Caki2 (cell line): ENCODE measurements around the gene SMG6. TPM values are rescaled to one million over a fixed set of nuclear protein-coding genes. Genes with fewer than 3 reads are reported as not detected.
"Not testable (repeated sequence)": the region's sequence is repeated elsewhere in the genome, so short reads cannot be mapped to it uniquely, and the experiment has no call there.

Experiments used
- DNase-seq: peaks from one replicate; pipeline ENCODE4 v3.0.0-alpha.2; 2015; ENCODE audit warnings: low read depth
- in situ Hi-C: cut with HindIII; loops from 2 replicates; pipeline ENCODE4 v1.10.0; 2016; ENCODE audit warnings: low sequenced_read_pairs, low pct_unique_long_range_greater_than_20kb, mixed read lengths
- total RNA-seq: library from RNA; depleted of rRNA; stranded (reverse); fragments of >200 nt; shearing (Covaris generic); gene quantifications from 2 replicates; pipeline ENCODE4 v1.2.3, GENCODE V29; 2014; ENCODE audit warnings: low replicate concordance

SMG6 gene
- total RNA-seq, 1 experiment from 2014 or later: 5.8 TPM

DNA sequence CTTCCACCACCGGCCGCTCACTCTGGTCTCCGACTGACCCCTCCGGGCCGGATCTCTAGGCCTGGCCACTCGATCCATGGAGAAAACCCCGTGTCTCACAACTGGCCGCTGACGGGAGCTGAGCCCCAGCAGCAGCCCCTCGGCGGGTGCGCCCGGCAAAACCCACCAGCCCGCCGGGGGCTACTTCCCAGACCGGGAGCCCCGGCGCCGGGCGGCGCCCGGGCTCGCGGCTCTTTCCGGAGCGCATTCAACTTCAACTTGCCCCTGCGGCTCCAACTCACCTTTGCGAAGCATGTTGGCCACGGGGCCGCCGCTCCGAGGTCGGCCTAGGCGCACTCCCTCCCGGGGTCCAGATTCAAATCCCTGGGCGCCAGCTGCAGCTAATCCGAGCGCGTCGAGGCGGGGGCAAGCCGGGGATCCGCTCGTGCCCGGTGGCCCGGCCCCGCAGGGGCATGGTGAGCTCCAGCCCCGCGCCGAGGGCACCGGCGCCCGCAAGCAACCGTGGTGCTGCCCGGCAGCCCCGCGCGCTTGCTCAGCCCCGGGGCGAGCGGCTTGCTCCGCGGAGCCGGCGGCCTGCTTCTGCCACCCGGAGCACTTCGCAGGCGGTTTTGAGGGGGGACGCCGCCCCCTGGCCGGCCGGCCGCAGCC, 278.9 kb downstream of the SMG6 start:
- in situ Hi-C loops: no loop called here
- peak; percentile 32 for DNase-seq

GRCh38 chr17:2023692-2024571, 279.7 kb downstream of the SMG6 start:
- in situ Hi-C loops: no loop called here
- DNase-seq: peak; percentile 65

DNA sequence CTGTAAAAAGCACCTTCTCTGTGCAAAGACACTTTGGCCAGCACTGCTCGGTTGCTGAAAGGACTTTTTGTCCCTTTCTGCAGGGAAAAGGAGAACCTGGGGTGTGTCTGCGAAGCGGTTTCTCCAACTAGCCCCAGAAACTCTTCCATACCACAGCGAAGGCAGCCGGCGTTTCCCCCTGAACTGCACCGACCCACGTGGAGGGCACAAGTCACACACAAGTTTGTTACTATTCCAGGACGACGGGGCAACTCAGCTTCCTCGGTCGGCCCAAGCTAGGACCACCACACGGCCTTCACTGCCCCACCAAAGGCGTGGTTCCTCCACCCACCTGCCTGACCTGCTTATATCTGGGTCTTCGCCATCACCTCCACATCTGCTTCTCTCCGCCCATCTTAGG, 280.3 kb downstream of the SMG6 start:
- in situ Hi-C loops: no loop called here
- no peak for DNase-seq

GRCh38 chr17:2022647-2023240, 280.8 kb downstream of the SMG6 start:
- no peak for DNase-seq
- in situ Hi-C loops: no loop called here

- in situ Hi-C loops: no loop called here
- DNase-seq: no peak
Measured at GRCh38 chr17:2020721-2021120, 282.9 kb downstream of the SMG6 start.

DNA sequence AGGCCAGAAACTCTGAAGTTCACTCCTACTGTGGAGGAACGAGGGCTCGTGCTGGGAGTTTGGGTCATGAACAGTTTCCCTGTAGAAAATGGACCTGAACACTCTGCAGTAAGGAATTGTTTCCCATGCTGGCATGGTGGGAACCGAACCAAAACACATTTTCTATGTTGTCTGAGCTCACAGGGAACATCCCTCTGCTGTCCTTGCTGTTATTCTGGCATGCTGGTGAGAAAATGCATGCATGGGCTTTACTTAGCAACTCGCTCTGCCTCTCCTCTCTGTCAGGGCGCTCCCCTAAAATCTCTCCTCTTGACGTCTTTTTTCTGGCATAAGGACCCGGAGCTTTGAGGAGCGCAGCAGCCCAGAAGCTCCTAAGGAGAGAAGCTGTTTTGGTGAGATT, 283.9 kb downstream of the SMG6 start:
- in situ Hi-C loops: no loop called here

GRCh38 chr17:2018716-2019510, 284.7 kb downstream of the SMG6 start:
- in situ Hi-C loops: no loop called here
- DNase-seq: no peak

More for the DNA sequence above, 283.9 kb downstream of the SMG6 start:
- no peak for DNase-seq

GRCh38 chr17:2017274-2017941, 286.2 kb downstream of the SMG6 start:
- DNase-seq: no peak
- in situ Hi-C loops: no loop called here

DNA sequence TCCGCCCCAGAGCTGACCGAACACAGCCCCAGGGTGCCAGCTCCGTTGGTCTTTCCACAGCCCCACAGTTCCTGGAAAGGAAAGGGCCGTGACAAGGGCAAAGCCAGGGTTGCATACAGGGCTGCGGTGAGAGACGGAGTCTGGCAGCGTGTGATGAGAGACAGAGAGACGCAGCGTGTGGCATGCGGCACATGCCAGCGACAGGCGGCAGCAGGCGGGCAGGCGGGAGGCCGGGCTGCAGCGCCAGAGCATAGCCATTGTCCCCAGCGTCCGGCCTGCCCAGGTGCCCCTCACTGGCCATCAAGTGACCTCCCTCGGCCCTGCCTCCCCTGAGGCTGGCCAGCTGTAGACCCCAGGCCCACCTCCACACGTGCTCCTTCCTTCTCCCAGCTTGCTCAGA, 287.1 kb downstream of the SMG6 start:
- no peak for DNase-seq
- in situ Hi-C loops: no loop called here

GRCh38 chr17:2015314-2015713, 288.3 kb downstream of the SMG6 start:
- in situ Hi-C loops: no loop called here
- DNase-seq: no peak

DNA sequence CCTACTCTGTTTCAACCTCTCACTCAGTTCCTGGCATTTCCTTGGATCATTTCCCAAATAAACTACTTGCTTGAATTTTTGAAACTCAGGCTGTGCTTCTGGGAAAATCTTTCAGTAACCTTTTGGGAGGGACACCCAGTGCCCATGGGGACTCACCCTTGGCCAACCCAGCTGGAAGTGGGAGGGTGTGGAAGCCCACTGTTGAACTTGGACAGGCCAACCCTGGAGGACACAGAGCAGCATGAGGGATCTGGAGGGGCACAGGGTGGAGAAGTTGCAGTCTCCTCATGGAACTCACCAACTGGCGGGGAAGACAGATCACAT, 289.6 kb downstream of the SMG6 start:
- no peak for DNase-seq
- in situ Hi-C loops: no loop called here

- in situ Hi-C loops, DNase-seq: not testable (repeated sequence)
Measured at GRCh38 chr17:2013220-2013993, 290.2 kb downstream of the SMG6 start.

- no peak for DNase-seq
- in situ Hi-C loops: no loop called here
Measured at GRCh38 chr17:2012499-2012898, 291.1 kb downstream of the SMG6 start.

GRCh38 chr17:2011411-2012371, 291.9 kb downstream of the SMG6 start:
- DNase-seq: peak; percentile 23
- in situ Hi-C loops: no loop called here
